H9 (cell line): Measurements from ENCODE around the gene APOL4. TPM values are rescaled to one million over a fixed set of nuclear protein-coding genes. Genes with fewer than 3 reads are reported as not detected.

Source experiments
- DNase-seq: peaks from one replicate; pipeline ENCODE4 v3.0.0-alpha.2; 2017
- H2AFZ ChIP-seq: one replicate; pipeline ENCODE4 v1.6.1; 2013; ENCODE audit warnings: mild to moderate bottlenecking, low read length, control low read depth, moderate library complexity
- H2AK5ac ChIP-seq: 2 replicates; pipeline ENCODE4 v1.6.1; 2013; ENCODE audit warnings: low read length, control low read depth, mixed read lengths; ENCODE audit not compliant: insufficient read length
- H2BK120ac ChIP-seq: one replicate; pipeline ENCODE4 v1.6.1; 2013; ENCODE audit warnings: low read depth, mild to moderate bottlenecking, low read length, control low read depth, inconsistent platforms; ENCODE audit not compliant: poor library complexity, severe bottlenecking
- H2BK12ac ChIP-seq: 2 replicates; pipeline ENCODE4 v1.6.1; 2013; ENCODE audit warnings: low read length, control low read depth, mixed read lengths, low read depth; ENCODE audit not compliant: insufficient read length
- H2BK15ac ChIP-seq: 2 replicates; pipeline ENCODE4 v1.6.1; 2013; ENCODE audit warnings: low read depth, low read length, control low read depth
- H2BK20ac ChIP-seq: one replicate; pipeline ENCODE4 v1.6.1; 2013; ENCODE audit warnings: low read depth, mild to moderate bottlenecking, low read length, control low read depth, inconsistent platforms; ENCODE audit not compliant: poor library complexity, severe bottlenecking
- H2BK5ac ChIP-seq: 2 replicates; pipeline ENCODE4 v1.6.1; 2013; ENCODE audit warnings: low read length, control low read depth, mixed read lengths; ENCODE audit not compliant: insufficient read length
- H3K14ac ChIP-seq: 2 replicates; pipeline ENCODE4 v1.6.1; 2013; ENCODE audit warnings: low read length, control low read depth; ENCODE audit not compliant: insufficient read depth
- H3K18ac ChIP-seq: 2 replicates; pipeline ENCODE4 v1.6.1; 2013; ENCODE audit warnings: low read depth, mild to moderate bottlenecking, mixed read lengths, low read length, control low read depth; ENCODE audit not compliant: insufficient read length
- H3K23ac ChIP-seq: 2 replicates; pipeline ENCODE4 v1.6.1; 2013; ENCODE audit warnings: low read length, control low read depth, mixed read lengths, low read depth; ENCODE audit not compliant: insufficient read length
- H3K23me2 ChIP-seq: 2 replicates; pipeline ENCODE4 v1.6.1; 2013; ENCODE audit warnings: low read depth, mild to moderate bottlenecking, mixed read lengths, low read length, control low read depth; ENCODE audit not compliant: insufficient read length, poor library complexity, severe bottlenecking
- H3K27ac ChIP-seq: 2 replicates; pipeline ENCODE4 v1.5.1; 2013; ENCODE audit warnings: low read length, control low read depth, mixed read lengths, low read depth; ENCODE audit not compliant: insufficient read length
- H3K27me3 ChIP-seq: 2 replicates; pipeline ENCODE4 v1.6.1; 2013; ENCODE audit warnings: low read length, control low read depth, inconsistent platforms; ENCODE audit not compliant: insufficient read depth
- H3K4ac ChIP-seq: 2 replicates; pipeline ENCODE4 v1.6.1; 2013; ENCODE audit warnings: low read depth, mild to moderate bottlenecking, control low read depth, inconsistent platforms, low read length, moderate library complexity
- H3K4me1 ChIP-seq: 2 replicates; pipeline ENCODE4 v1.6.1; 2013; ENCODE audit warnings: low read length, control low read depth, inconsistent platforms; ENCODE audit not compliant: insufficient read depth
- H3K4me2 ChIP-seq: 2 replicates; pipeline ENCODE4 v1.6.1; 2013; ENCODE audit warnings: low read length, control low read depth, mixed read lengths; ENCODE audit not compliant: insufficient read length, insufficient read depth
- H3K56ac ChIP-seq: 2 replicates; pipeline ENCODE4 v1.6.1; 2013; ENCODE audit warnings: low read depth, mild to moderate bottlenecking, mixed read lengths, low read length, control low read depth; ENCODE audit not compliant: insufficient read length
- H3K79me1 ChIP-seq: 2 replicates; pipeline ENCODE4 v1.6.1; 2013; ENCODE audit warnings: low read depth, mild to moderate bottlenecking, moderate library complexity, low read length, control low read depth, inconsistent platforms; ENCODE audit not compliant: insufficient read depth, poor library complexity, severe bottlenecking
- H3K79me2 ChIP-seq: 2 replicates; pipeline ENCODE4 v1.6.1; 2013; ENCODE audit warnings: low read length, control low read depth, inconsistent platforms; ENCODE audit not compliant: insufficient read depth
- H3K9ac ChIP-seq: 2 replicates; pipeline ENCODE4 v1.6.1; 2013; ENCODE audit warnings: low read length, control low read depth, mixed read lengths; ENCODE audit not compliant: insufficient read length; ENCODE audit errors: extremely low read depth
- H3K9me3 ChIP-seq: one replicate; pipeline ENCODE4 v1.6.1; 2013; ENCODE audit warnings: low read depth, low read length, inconsistent platforms; ENCODE audit not compliant: control insufficient read depth
- H3T11ph ChIP-seq: one replicate; pipeline ENCODE4 v1.6.1; 2013; ENCODE audit warnings: mild to moderate bottlenecking, low read length, control low read depth, inconsistent platforms
- H4K20me1 ChIP-seq: one replicate; pipeline ENCODE4 v1.6.1; 2013; ENCODE audit not compliant: control insufficient read depth, insufficient read length, insufficient read depth
- H4K5ac ChIP-seq: 2 replicates; pipeline ENCODE4 v1.6.1; 2013; ENCODE audit warnings: low read depth, mild to moderate bottlenecking, mixed read lengths, low read length, control low read depth; ENCODE audit not compliant: insufficient read length
- H4K8ac ChIP-seq: replicated peaks from 2 replicates; pipeline ENCODE4 v1.6.1; 2013; ENCODE audit warnings: low read length, control low read depth, mixed read lengths, low read depth; ENCODE audit not compliant: insufficient read length
- H4K91ac ChIP-seq: 2 replicates; pipeline ENCODE4 v1.6.1; 2013; ENCODE audit warnings: low read depth, mild to moderate bottlenecking, moderate library complexity, mixed read lengths, low read length, control low read depth; ENCODE audit not compliant: insufficient read length
- H3K27ac Mint-ChIP-seq, 3 experiments: 2 replicates in 2 of 3; 3 replicates in 1 of 3; pipeline ENCODE4 v1.8.0; 2020 to 2021; ENCODE audit warnings: mixed read lengths in 3 of 3, mild to moderate bottlenecking in 1 of 3, moderate library complexity in 1 of 3
- H3K27me3 Mint-ChIP-seq: 2 replicates; pipeline ENCODE4 v1.8.0; 2021; ENCODE audit warnings: low read depth, mild to moderate bottlenecking, moderate library complexity, mixed read lengths
- H3K36me3 Mint-ChIP-seq, 3 experiments: 2 replicates in 2 of 3; 3 replicates in 1 of 3; pipeline ENCODE4 v1.8.0; 2020 to 2021; ENCODE audit warnings: low read depth in 3 of 3, mixed read lengths in 3 of 3; ENCODE audit not compliant: insufficient read depth in 1 of 3
- H3K4me1 Mint-ChIP-seq, 2 experiments: 2 replicates each; pipeline ENCODE4 v1.8.0; 2020; ENCODE audit warnings: mixed read lengths in 2 of 2
- H3K4me3 Mint-ChIP-seq, 2 experiments: 2 replicates in 1 of 2; 3 replicates in 1 of 2; pipeline ENCODE4 v1.8.0; 2020 to 2021; ENCODE audit warnings: mild to moderate bottlenecking in 2 of 2, mixed read lengths in 2 of 2, moderate library complexity in 1 of 2
- H3K9me3 Mint-ChIP-seq, 2 experiments: 2 replicates in 1 of 2; 3 replicates in 1 of 2; pipeline ENCODE4 v1.8.0; 2020; ENCODE audit warnings: mild to moderate bottlenecking in 2 of 2, mixed read lengths in 2 of 2, moderate library complexity in 1 of 2
- CTCF ChIP-seq: fragments of 200-600 bp; sonication (generic); conservative IDR thresholded peaks from 3 replicates; pipeline ENCODE4 v1.8.0; 2021; ENCODE audit warnings: antibody characterized with exemption, mild to moderate bottlenecking
- WGBS: extraction: QIAGEN DNeasy Blood & Tissue Kit; methylation state at CpG from one replicate; pipeline ENCODE4 v1.1.7; 2013; ENCODE audit warnings: missing lambda C conversion rate, low lambda C conversion rate, mixed read lengths; ENCODE audit not compliant: insufficient read length; ENCODE audit errors: extremely low coverage; 5-methylcytosine and 5-hydroxymethylcytosine counted together
- total RNA-seq: library from RNA; stranded (reverse); gene quantifications from 2 replicates; pipeline ENCODE4 v1.2.1, GENCODE V29; 2021

APOL4 gene
- total RNA-seq, 1 experiment from 2014 or later = not detected

- TF ChIP-seq CTCF = no peak
- Mint-ChIP-seq H3K4me3 (no peak overlapping the region), H3K27me3 (peaks cover 9% of the 10 kb centered on the region; the same call in 1 of the 2 replicates), H3K9me3 (peaks cover 3 to 5% of the 10 kb centered on the region in 2 experiments; a peak in 3 of 5 replicates), H3K4me1 (peaks cover 17 to 32% of the 10 kb centered on the region in 2 experiments), H3K36me3 (peaks cover 0 to 7% (median 4%) of the 10 kb centered on the region in 3 experiments; a peak in 3 of 7 replicates), H3K27ac (peak overlapping the region in 1 of 3 experiments; percentile 54; a peak in 3 of 7 replicates)
- Histone ChIP-seq H3K79me2 (no peaks in the 10 kb centered on the region), H3K4ac (no peak overlapping the region), H3K9me3 (no peaks in the 10 kb centered on the region), H3K23me2 (no peaks in the 10 kb centered on the region), H2BK20ac (no peak overlapping the region), H3K4me1 (peaks cover 2% of the 10 kb centered on the region; the same call in 1 of the 2 replicates), H2BK15ac (no peak overlapping the region), H2AK5ac (no peak overlapping the region), H2BK120ac (no peak overlapping the region), H3K14ac (no peak overlapping the region), H4K8ac (no peak overlapping the region), H3K56ac (no peak overlapping the region), H4K20me1 (peaks cover 3% of the 10 kb centered on the region), H3K4me2 (no peak overlapping the region), H2BK12ac (no peak overlapping the region), H4K5ac (no peak overlapping the region), H3K9ac (no peak overlapping the region), H3K18ac (no peak overlapping the region), H3K79me1 (no peaks in the 10 kb centered on the region), H3K27me3 (no peaks in the 10 kb centered on the region), H2AFZ (no peak overlapping the region), H3T11ph (no peak overlapping the region), H2BK5ac (no peak overlapping the region), H3K23ac (no peak overlapping the region), H4K91ac (no peak overlapping the region), H3K27ac (no peak overlapping the region)
- no peak for DNase-seq
- WGBS = no CpG with 5 or more reads among the region's 8 CpGs
Observed at GRCh38 chr22:36147196-36147791, 54.3 kb downstream of the APOL4 start.
